Caco-2 (cell line): ENCODE measurements around the gene MID1. TPM values are rescaled to one million over a fixed set of nuclear protein-coding genes. Genes with fewer than 3 reads are reported as not detected.

Source experiments
- BruUV-seq: library from RNA; stranded (reverse); fragments of 400-500 nt; replicated peaks from 2 replicates; lab custom pipeline; 2021; lab: Mats Ljungman, UMichigan
- CTCF ChIA-PET: fragments of 300-600 bp; sonication (Branson Sonifier 250); formaldehyde crosslinking; loops from one replicate; lab custom pipeline; 2022; ENCODE audit warnings: antibody characterized with exemption; lab: Charles Lee
- POLR2A ChIA-PET: fragments of 300-600 bp; sonication (Branson Sonifier 250); formaldehyde crosslinking; loops from one replicate; lab custom pipeline; 2022; ENCODE audit warnings: antibody characterized with exemption; lab: Charles Lee
- DNase-seq, 2 experiments: peaks; one replicate each; pipeline versions ENCODE4 v3.0.0 to v3.0.0-alpha.2; 2020 to 2022
- H3K27me3 ChIP-seq: replicated peaks from 2 replicates; pipeline ENCODE4 v1.6.0; 2011; ENCODE audit warnings: low read length; ENCODE audit not compliant: control insufficient read depth, insufficient read depth
- H3K36me3 ChIP-seq: 2 replicates; pipeline ENCODE4 v1.5.1; 2011; ENCODE audit warnings: low read length; ENCODE audit not compliant: control insufficient read depth, insufficient read depth
- H3K4me1 ChIP-seq: fragments of 250-450 bp; sonication (Bioruptor Pico); 2 replicates; pipeline ENCODE4 v1.5.1; 2020; ENCODE audit warnings: mild to moderate bottlenecking
- H3K4me3 ChIP-seq: 2 replicates; pipeline ENCODE4 v1.5.1; 2011; ENCODE audit warnings: low read depth, mild to moderate bottlenecking, control low read depth, low read length
- H3K9me3 ChIP-seq: fragments of 250-450 bp; sonication (Bioruptor Pico); 2 replicates; pipeline ENCODE4 v1.5.1; 2020; ENCODE audit warnings: mild to moderate bottlenecking, moderate library complexity
- H3K27ac Mint-ChIP-seq: one replicate; pipeline ENCODE4 v1.8.0; 2022; ENCODE audit warnings: mixed read lengths; ENCODE audit not compliant: unreplicated experiment
- H3K27me3 Mint-ChIP-seq: one replicate; pipeline ENCODE4 v1.8.0; 2022; ENCODE audit warnings: mixed read lengths; ENCODE audit not compliant: insufficient read depth, unreplicated experiment
- H3K36me3 Mint-ChIP-seq: one replicate; pipeline ENCODE4 v1.8.0; 2022; ENCODE audit warnings: mild to moderate bottlenecking, mixed read lengths; ENCODE audit not compliant: insufficient read depth, unreplicated experiment
- H3K4me1 Mint-ChIP-seq: one replicate; pipeline ENCODE4 v1.8.0; 2022; ENCODE audit warnings: low read depth, mixed read lengths; ENCODE audit not compliant: unreplicated experiment
- H3K4me3 Mint-ChIP-seq: one replicate; pipeline ENCODE4 v1.8.0; 2022; ENCODE audit warnings: mild to moderate bottlenecking, moderate library complexity, mixed read lengths; ENCODE audit not compliant: unreplicated experiment
- H3K9me3 Mint-ChIP-seq: one replicate; pipeline ENCODE4 v1.8.0; 2022; ENCODE audit warnings: mixed read lengths; ENCODE audit not compliant: unreplicated experiment
- CTCF ChIP-seq, 2 experiments: fragments of 200-600 bp in 1 of 2; IDR thresholded peaks; 1 replicate in 1 of 2; 2 replicates in 1 of 2; pipeline versions ENCODE4 v1.5.1 to v1.8.0; 2011 to 2022; ENCODE audit warnings: antibody characterized with exemption in 1 of 2, control low read depth in 1 of 2, inconsistent platforms in 1 of 2, low read depth in 1 of 2, low read length in 1 of 2, mild to moderate bottlenecking in 1 of 2, moderate library complexity in 1 of 2; ENCODE audit not compliant: insufficient read depth in 1 of 2, severe bottlenecking in 1 of 2, unreplicated experiment in 1 of 2
- intact Hi-C: fragments of 100-400 bp; cut with micrococcal nuclease; formaldehyde crosslinking; loops from one replicate; pipeline ENCODE4 v1.10.0; 2022; ENCODE audit not compliant: unreplicated experiment
- total RNA-seq: library from RNA; stranded (reverse); gene quantifications from 2 replicates; pipeline ENCODE4 v1.2.3, GENCODE V29; 2022

The MID1 gene
- total RNA-seq, 1 experiment from 2014 or later = 61.3 TPM

DNA sequence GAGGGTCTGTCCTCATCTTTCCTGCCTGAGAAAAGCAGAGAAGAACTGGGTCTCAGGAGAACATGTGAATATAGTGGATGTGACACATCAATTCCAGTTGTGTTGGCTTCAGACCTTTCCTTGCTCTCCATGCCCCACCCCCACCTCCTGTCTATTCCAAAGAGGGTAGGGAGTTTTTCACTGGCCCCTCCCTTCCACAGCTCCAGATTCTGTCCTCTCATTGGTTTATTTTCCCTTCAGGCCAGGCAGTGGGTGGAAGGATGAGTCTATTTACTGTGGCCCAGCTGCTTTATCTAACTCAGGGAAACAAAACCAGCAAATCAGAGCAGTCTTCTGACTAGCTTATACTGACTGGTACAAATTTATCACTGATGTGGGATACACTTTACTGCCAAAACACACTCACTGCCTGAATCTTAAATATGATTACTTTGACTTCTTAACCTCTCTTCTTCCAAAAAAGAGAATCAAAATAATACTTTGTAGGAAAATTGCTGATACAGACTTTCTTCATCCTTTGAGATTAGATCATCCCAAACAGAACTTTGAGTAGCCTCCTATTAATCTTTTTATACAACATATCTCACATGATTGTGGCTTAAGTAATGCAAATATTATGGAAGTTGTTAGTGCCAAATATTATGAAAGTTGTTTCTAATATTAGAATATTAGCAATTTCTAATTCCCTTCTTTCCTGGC lies 221.2 kb downstream of the MID1 start:
- Mint-ChIP-seq H3K4me1 (peaks cover 6% of the 10 kb centered on the region), H3K36me3 (no peaks in the 10 kb centered on the region), H3K27me3 (peaks cover 6% of the 10 kb centered on the region), H3K9me3 (no peaks in the 10 kb centered on the region), H3K27ac (no peak overlapping the region), H3K4me3 (no peak overlapping the region)
- BruUV-seq = no TSS peak
- Histone ChIP-seq H3K4me3 (no peak overlapping the region), H3K9me3 (no peaks in the 10 kb centered on the region), H3K4me1 (no peaks in the 10 kb centered on the region), H3K27me3 (no peaks in the 10 kb centered on the region), H3K36me3 (no peaks in the 10 kb centered on the region)
- POLR2A ChIA-PET = no interaction called here
- no peak for DNase-seq
- CTCF ChIA-PET = no interaction called here
- no peak for TF ChIP-seq CTCF (IDR thresholded peaks at IDR 0.05; ENCODE audit: insufficient read depth in 1 of 2, low read depth in 1 of 2, low read length in 1 of 2, severe bottlenecking in 1 of 2, unreplicated experiment in 1 of 2)
- intact Hi-C loops = no loop called here

GRCh38 chrX:10398215-10398614 lies 222.2 kb downstream of the MID1 start:
- H3K4me1 Mint-ChIP-seq = peaks cover 6% of the 10 kb centered on the region
- no peak overlapping the region for H3K4me3 Mint-ChIP-seq
- no peaks in the 10 kb centered on the region for H3K36me3 Mint-ChIP-seq
- BruUV-seq = no TSS peak
- H3K27ac Mint-ChIP-seq = no peak overlapping the region
- ChIA-PET POLR2A (no interaction called here), CTCF (no interaction called here)
- H3K4me1 ChIP-seq = no peaks in the 10 kb centered on the region
- H3K27me3 Mint-ChIP-seq = peaks cover 6% of the 10 kb centered on the region
- no peaks in the 10 kb centered on the region for H3K36me3 ChIP-seq
- H3K27me3 ChIP-seq = no peaks in the 10 kb centered on the region
- DNase-seq = no peak
- H3K9me3 ChIP-seq = no peaks in the 10 kb centered on the region
- no peak overlapping the region for H3K4me3 ChIP-seq
- no peaks in the 10 kb centered on the region for H3K9me3 Mint-ChIP-seq
- no peak for TF ChIP-seq CTCF (IDR thresholded peaks at IDR 0.05; ENCODE audit: insufficient read depth in 1 of 2, low read depth in 1 of 2, low read length in 1 of 2, severe bottlenecking in 1 of 2, unreplicated experiment in 1 of 2)
- intact Hi-C loops = no loop called here

DNA sequence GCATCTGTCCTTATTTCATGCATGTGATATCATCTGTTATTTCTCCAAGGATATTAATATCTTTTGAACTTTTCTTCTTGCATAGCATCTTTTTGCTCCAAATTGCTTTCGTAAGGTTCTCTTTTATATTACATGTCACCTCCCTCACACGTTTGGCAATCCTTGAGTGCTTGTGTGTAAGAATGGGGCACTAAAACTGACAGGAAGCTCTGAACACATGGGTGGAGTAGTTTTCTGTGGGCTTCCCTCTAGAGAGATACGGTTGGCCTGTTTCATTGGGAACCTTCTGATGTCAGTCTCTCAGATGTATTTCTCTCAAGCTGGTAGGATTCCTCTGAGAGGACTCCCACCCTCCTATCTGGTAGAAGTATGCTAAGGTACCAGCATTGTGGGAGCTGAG lies 223.0 kb downstream of the MID1 start:
- no peak overlapping the region for H3K4me3 Mint-ChIP-seq
- no peak for DNase-seq

More for the DNA sequence above, 223.0 kb downstream of the MID1 start:
- no peak overlapping the region for H3K4me3 ChIP-seq
- Mint-ChIP-seq H3K9me3 (no peaks in the 10 kb centered on the region), H3K4me1 (peaks cover 6% of the 10 kb centered on the region), H3K27ac (no peak overlapping the region), H3K27me3 (peaks cover 6% of the 10 kb centered on the region), H3K36me3 (no peaks in the 10 kb centered on the region)
- ChIA-PET CTCF (no interaction called here), POLR2A (no interaction called here)
- TF ChIP-seq CTCF (IDR thresholded peaks at IDR 0.05; ENCODE audit: insufficient read depth in 1 of 2, low read depth in 1 of 2, low read length in 1 of 2, severe bottlenecking in 1 of 2, unreplicated experiment in 1 of 2) = no peak
- intact Hi-C loops = no loop called here
- no peaks in the 10 kb centered on the region for H3K9me3 ChIP-seq
- BruUV-seq = no TSS peak
- H3K4me1 ChIP-seq = no peaks in the 10 kb centered on the region
- H3K27me3 ChIP-seq = no peaks in the 10 kb centered on the region
- no peaks in the 10 kb centered on the region for H3K36me3 ChIP-seq
